CD4-positive, alpha-beta T cell treated with Interleukin-4 for 4 hours (primary cell): ENCODE results near the gene PRSS56.
"Not testable (repeated sequence)": the region's sequence is repeated elsewhere in the genome, so short reads cannot be mapped to it uniquely, and the experiment has no call there.

ENCODE experiments used
- DNase-seq: peaks from one replicate; pipeline ENCODE4 v3.0.0-alpha.2; 2020

Gene PRSS56

DNA sequence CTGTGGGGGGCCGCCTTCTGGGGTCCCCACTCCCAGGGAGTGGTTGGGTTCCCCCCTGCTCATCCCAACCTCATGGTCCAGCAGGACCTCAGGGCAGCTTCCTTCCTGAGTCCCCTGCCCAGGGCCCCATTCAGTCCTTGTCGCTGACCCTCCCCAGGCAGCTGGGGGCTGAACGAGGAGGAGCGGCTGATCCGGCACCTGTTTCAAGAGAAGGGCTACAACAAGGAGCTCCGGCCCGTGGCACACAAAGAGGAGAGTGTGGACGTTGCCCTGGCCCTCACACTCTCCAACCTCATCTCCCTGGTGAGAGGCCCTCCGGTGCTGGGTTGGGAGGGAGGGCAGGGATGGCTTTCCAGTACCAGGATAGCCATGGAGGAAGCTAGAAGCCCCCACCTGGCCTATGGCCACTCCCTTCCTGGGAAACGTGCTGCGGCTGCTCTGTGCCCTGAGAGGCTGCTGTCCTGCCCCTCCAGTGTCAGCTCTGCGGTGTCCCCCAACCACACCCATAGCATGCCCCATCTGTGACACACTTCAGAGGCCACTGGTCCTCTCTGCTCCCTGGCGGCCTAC is 6.3 kb downstream of the PRSS56 start:
- DNase-seq = no peak

GRCh38 chr2:232527905-232528470 is 7.8 kb downstream of the PRSS56 start:
- no peak for DNase-seq

DNA sequence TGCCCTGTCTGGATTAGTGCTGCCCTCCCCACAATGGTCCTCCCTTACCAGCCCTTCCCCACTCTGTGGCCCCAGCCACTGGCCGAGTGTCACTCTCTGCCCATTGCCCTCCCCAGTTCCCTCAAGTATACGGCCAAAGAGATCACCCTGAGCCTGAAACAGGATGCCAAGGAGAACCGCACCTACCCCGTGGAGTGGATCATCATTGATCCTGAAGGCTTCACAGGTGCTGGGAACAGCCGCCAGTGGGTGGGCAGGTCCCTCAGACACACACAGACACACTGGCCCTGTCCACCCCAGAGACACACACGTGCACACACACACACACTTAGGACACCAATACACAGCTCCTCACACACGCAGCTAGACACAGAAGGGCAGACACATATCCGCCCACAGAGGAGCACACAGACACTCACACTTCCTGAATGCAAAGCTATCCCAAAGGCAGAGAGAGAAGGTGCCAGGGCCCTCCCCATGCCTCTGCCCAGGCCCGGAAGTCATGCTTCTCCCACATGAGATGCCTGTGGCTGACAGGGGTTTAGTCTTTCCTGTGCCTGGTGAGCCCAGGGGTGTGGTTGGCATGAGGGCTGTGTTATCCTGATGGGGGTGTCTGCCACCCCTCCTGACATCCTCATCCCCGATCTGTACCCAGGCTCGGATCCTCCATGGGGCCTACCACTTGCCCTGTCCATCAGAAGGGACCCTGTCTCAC is 8.7 kb downstream of the PRSS56 start:
- DNase-seq = no peak

GRCh38 chr2:232529806-232530547 is 9.8 kb downstream of the PRSS56 start:
- DNase-seq = no peak

GRCh38 chr2:232530626-232531260 is 10.6 kb downstream of the PRSS56 start:
- no peak for DNase-seq

DNA sequence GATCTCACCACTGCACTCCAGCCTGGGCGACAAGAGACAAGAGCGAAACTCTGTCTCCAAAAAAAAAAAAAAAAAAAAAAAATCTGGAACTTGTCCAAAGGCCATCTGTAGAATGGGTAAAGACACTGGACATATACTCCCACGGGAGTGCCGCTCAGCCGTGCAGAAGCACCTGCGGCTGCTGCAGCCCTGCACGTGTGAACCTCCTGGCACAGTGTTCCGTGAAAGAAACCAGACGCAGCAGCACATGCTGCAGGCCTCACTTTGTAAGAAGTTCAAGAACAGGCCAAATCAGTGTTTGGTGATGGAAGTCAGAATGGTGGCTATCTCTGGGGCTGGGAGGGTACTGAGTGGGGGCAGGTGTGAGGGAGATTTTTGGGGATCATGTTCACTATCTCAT is 12.2 kb downstream of the PRSS56 start:
- DNase-seq = no peak

DNA sequence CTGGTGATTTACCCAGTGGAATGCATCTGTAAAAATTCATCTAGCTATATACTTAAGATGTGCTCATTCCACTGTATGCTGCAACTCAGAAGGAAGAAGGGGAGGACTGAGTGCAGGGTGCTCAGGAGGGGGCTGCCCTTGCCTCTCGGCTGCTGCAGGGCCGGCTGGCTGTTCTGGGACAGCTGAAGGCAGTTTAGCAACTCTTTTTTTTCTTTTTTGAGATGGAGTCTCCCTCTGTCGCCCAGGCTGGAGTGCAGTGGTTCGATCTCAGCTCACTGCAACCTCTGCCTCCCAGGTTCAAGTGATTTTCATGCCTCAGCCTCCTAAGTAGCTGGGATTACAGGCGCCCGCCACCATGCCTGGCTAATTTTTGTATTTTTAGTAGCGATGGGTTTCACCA is 12.6 kb downstream of the PRSS56 start:
- DNase-seq = not testable (repeated sequence)

DNA sequence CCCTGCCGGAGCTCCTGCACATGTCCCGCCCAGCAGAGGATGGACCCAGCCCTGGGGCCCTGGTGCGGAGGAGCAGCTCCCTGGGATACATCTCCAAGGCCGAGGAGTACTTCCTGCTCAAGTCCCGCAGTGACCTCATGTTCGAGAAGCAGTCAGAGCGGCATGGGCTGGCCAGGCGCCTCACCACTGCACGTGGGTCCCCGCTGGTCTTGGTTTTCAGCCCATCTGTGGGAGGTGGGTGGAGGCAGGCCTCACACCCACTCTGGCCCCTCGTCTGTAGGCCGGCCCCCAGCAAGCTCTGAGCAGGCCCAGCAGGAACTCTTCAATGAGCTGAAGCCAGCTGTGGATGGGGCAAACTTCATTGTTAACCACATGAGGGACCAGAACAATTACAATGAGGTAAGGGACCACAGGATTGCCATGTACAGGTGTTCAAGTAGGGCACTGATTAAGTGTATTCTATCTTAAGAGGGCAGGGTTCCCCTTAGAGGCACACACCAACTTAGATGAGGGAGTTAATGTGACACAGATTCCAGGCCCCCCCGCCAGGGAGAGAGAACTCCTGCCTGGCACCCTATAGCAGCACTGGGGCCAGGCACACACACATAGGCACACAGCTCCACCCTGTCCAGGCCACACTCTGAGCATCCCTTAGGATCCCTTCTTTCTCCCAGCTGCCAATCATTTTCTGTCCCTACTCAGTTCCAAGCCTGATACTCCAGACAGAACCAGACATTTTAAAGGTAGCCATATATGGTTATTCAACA is 13.9 kb downstream of the PRSS56 start:
- DNase-seq = no peak

- DNase-seq = no peak
Observed at GRCh38 chr2:232534940-232535651, 14.9 kb downstream of the PRSS56 start.

DNA sequence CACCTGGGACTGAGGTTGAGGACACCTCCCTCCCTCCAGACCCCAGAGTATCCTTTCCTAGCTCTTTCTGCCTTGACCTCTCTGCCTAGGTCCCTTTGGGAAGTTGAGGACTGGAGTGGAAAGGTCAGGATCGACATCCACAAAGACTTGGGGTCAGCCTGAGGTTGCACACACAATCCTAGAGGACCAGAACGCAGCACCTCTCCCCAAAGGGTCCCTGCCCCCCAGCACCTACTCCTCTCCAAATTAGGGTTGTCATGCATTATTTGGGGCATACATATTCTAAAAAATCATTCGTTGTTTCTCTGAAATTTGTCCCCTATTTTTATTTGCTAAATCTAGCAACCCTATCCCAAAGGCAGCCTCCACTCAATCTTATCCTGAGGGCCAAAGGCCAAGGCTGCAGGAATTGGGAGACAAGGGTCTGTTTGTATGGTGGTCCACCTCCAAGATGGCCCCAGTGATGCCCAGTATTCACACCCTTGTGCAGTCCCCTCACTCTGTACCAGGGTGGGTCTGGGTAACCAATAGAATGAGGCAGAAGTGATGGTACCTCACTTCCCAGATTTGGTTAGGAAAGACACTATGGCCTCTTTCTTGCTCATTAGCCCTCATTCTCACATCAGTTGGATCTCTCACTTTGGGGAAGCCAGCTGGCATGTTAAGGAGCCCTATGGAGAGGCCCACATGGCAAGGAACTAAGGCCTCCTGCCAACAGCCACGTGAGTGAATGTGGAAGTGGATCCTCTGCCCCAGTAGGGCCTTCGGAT is 15.8 kb downstream of the PRSS56 start:
- no peak for DNase-seq

- DNase-seq = no peak
Observed at GRCh38 chr2:232537079-232537478, 16.9 kb downstream of the PRSS56 start.

GRCh38 chr2:232537499-232537898 is 17.3 kb downstream of the PRSS56 start:
- no peak for DNase-seq

DNA sequence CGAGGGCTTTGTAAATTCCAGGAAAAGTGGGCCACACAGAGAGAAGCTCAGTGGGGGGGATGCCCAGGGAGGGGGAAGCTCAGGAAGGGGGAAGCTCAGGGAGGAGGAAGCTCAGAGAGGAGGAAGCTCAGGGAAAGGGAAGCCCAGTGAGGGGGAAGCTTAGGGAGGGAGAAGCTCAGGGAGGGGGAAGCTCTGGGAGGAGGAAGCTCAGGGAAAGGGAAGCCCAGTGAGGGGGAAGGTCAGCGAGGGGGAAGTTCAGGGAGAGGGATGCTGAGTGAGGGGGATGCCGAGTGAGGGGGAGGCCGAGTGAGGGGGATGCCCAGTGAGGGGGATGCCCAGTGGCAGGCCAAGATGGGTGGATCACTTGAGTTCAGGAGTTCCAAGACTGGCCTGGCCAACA is 18.5 kb downstream of the PRSS56 start:
- DNase-seq = no peak

- no peak for DNase-seq
Observed at GRCh38 chr2:232539298-232540231, 19.4 kb downstream of the PRSS56 start, which contains the start of gene CHRNG. CHRNG (plus strand) TSS chr2:232539692; CDS start chr2:232539748, 56 bp downstream.

GRCh38 chr2:232540441-232541041 is 20.4 kb downstream of the PRSS56 start:
- DNase-seq = no peak

GRCh38 chr2:232541195-232541960 is 21.2 kb downstream of the PRSS56 start:
- DNase-seq = no peak

DNA sequence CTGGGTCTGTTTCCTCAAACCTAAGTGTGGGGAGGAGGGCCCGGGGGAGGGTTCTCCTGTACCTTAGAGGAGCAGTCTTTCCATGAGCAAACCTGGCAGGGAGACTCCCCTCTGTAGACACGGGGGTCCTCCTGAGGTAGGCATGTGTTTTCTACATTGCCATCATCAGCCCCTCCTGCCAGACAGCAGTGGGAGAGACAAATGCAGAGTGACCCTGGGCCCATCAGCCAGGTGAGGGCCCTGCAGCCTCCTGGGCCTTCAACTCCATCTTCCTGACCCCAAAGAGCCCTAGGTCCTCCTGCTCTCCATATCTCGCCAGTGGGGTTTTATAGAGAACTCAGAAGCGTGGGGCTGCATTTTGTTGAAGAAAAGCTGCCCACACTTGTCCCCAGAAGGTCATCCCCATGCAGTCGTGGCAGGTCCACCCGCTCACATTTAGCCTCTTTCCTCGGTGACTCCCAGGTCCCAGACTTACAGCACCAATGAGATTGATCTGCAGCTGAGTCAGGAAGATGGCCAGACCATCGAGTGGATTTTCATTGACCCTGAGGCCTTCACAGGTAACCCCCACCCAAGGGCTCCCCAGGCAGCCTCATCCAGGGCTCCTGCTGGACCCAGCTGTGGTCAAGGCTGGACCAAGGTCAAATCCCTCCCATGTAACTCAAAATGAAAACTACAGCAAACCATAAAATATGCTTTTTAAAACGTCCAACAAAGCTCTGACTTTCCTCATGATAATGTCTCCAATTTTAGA is 21.9 kb downstream of the PRSS56 start:
- DNase-seq = no peak
